Esophagus squamous epithelium (tissue), 4 donors: Measurements from ENCODE around the gene ILK.

Source experiments
- POLR2A ChIP-seq, 4 donors: fragments of 450-650 bp; IDR thresholded peaks; one replicate each; pipeline ENCODE4 v1.6.1; 2017; ENCODE audit warnings: antibody characterized with exemption in 4 of 4, mild to moderate bottlenecking in 4 of 4, moderate library complexity in 3 of 4
- TF ChIP-seq, protein P1 (sequence below), 6 experiments: fragments of 450-650 bp in 4 of 6; fragments of 200-600 bp in 2 of 6; sonication (generic) in 2 of 6; IDR thresholded peaks; one replicate each; pipeline ENCODE4 v1.5.1; 2016 to 2019; ENCODE audit warnings: antibody characterized with exemption in 6 of 6, mild to moderate bottlenecking in 4 of 6, moderate library complexity in 4 of 6

DNA sequence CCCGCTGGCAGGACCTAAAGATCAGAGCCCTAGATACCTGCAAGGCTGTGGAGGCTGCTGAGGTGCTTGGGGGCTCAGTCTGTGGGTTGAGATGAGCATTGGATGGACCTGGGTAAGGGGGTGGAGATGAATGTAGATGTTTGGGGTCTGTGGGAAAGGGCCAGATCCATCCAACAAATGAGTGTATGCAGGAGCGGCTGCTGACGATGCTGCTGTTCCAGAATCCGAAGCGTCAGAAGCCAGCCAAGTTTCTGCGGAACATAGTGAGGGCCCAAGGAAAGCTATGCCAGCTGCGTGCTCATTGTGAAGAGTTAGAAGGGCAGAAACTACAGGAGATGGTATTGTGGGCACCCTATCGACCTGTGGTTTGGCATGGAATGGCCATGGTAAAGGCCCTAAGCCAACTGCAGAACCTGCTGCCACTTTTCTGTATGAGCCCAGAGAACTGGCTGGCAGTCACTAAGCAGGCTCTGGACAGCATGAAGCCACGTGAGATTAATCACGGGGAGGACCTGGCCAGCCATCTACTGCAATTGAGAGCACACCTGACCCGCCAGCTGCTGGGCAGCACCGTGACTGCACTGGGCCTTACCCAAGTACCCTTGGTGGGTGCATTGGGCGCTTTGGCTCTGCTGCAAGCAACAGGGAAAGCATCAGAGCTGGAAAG is 36.7 kb upstream of the ILK start:
- TF ChIP-seq, protein P1, sequence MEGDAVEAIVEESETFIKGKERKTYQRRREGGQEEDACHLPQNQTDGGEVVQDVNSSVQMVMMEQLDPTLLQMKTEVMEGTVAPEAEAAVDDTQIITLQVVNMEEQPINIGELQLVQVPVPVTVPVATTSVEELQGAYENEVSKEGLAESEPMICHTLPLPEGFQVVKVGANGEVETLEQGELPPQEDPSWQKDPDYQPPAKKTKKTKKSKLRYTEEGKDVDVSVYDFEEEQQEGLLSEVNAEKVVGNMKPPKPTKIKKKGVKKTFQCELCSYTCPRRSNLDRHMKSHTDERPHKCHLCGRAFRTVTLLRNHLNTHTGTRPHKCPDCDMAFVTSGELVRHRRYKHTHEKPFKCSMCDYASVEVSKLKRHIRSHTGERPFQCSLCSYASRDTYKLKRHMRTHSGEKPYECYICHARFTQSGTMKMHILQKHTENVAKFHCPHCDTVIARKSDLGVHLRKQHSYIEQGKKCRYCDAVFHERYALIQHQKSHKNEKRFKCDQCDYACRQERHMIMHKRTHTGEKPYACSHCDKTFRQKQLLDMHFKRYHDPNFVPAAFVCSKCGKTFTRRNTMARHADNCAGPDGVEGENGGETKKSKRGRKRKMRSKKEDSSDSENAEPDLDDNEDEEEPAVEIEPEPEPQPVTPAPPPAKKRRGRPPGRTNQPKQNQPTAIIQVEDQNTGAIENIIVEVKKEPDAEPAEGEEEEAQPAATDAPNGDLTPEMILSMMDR (IDR thresholded peaks at IDR 0.05) = no peak
- TF ChIP-seq POLR2A (IDR thresholded peaks at IDR 0.05) = no peak
